A549 treated with CpdA at 1 μM for 4 hours (cell line): ENCODE measurements around the gene COL4A2. TPM values are rescaled to one million over a fixed set of nuclear protein-coding genes. Genes with fewer than 3 reads are reported as not detected.

Experiments
- total RNA-seq: library from RNA; stranded (reverse); fragments of 200-300 nt; extraction: Qiagen RNA extraction; gene quantifications from 5 replicates; pipeline ENCODE4 v1.2.3, GENCODE V29; 2022; ENCODE audit warnings: low read depth

COL4A2 gene
- 130 to 176 TPM (median 153 TPM) in 5 replicates for total RNA-seq

DNA sequence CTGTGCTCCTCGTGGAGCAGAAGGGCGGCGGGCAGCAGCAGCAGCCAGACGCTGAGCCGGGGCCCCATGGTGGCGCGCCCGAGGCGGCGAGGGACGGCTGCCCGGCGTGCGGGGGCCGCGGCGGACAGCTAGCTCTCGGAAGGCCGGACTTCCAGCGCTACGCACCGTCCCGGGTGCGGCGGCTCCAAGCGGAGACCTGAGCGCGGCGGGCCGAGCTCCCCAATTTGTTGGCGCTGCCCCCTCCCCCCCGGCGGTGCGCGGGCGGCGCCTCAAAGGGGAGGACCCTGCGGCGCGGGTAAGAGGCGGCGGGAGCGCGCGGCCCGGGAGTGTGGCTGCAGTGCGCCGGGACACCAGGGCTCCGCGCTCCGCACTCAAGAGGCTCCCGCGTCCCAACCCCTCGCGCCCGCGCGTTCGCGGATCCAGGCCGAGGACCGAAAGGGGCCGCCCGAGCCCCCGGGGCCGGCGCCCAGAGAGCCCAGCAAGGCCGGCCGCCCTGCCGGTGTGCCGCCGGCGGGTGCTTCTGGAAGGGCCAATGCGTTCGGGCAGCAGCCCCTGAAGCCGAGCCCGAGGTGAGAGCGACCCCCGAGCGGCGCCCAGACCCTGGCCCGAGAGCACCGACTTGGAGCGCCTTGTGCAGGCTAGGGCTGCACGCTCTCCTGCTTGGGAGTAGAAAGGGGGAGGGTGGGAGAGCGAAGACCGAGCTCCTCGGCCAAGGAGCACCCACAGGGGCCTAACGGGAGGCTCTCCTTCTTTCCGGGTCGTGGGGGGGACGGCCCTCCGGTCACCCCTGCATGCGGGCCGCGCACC is at the start of gene COL4A2, which contains the start of gene COL4A1:
COL4A2 (plus strand) TSS at position 325 of the 807 bp plus-strand sequence. CDS start 620 bp downstream, outside the sequence.
COL4A1 (minus strand) TSS at position 198 of the 807 bp plus-strand sequence; CDS start at position 68, 130 bp downstream.

GRCh38 chr13:110561344-110562035 is 254.4 kb downstream of the COL4A2 start, which contains the start of gene RAB20:
Gene RAB20 (minus strand): TSS chr13:110561722. CDS start chr13:110561519, 203 bp downstream.

Other genes starting within 250 kb of the COL4A2 start
- 70.5 to 94.1 TPM (median 87.5 TPM) in 5 replicates for gene COL4A1, start 127 bp upstream of the COL4A2 start, total RNA-seq